Smooth muscle cell (in vitro differentiated cells): ENCODE measurements around the gene AQP1. TPM values are rescaled to one million over a fixed set of nuclear protein-coding genes. Genes with fewer than 3 reads are reported as not detected.

Source experiments
- DNase-seq: peaks from one replicate; lab custom pipeline; 2025; ENCODE audit not compliant: unreplicated experiment; lab: John Stamatoyannopoulos, UW
- H2AFZ ChIP-seq: fragments of 200-600 bp; sonication (generic); 2 replicates; pipeline ENCODE4 v1.6.0; 2016; ENCODE audit warnings: antibody characterized with exemption, low read depth, mild to moderate bottlenecking
- H3F3A ChIP-seq: fragments of 200-600 bp; sonication (generic); 2 replicates; pipeline ENCODE4 v1.6.0; 2017; ENCODE audit warnings: antibody characterized with exemption, low read depth
- H3K27ac ChIP-seq: fragments of 200-600 bp; sonication (generic); 2 replicates; pipeline ENCODE4 v1.5.1; 2016; ENCODE audit warnings: low read depth, mild to moderate bottlenecking
- H3K27me3 ChIP-seq: fragments of 200-600 bp; sonication (generic); 2 replicates; pipeline ENCODE4 v1.6.1; 2016; ENCODE audit warnings: low read depth, mild to moderate bottlenecking
- H3K36me3 ChIP-seq: fragments of 200-600 bp; sonication (generic); 2 replicates; pipeline ENCODE4 v1.5.1; 2016; ENCODE audit warnings: low read depth
- H3K4me1 ChIP-seq: fragments of 200-600 bp; sonication (generic); 2 replicates; pipeline ENCODE4 v1.5.1; 2016; ENCODE audit warnings: low read depth
- H3K4me2 ChIP-seq: fragments of 200-600 bp; sonication (generic); 2 replicates; pipeline ENCODE4 v1.6.0; 2016; ENCODE audit warnings: mild to moderate bottlenecking
- H3K4me3 ChIP-seq: fragments of 200-600 bp; sonication (generic); 2 replicates; pipeline ENCODE4 v1.5.1; 2016; ENCODE audit warnings: mild to moderate bottlenecking
- H3K79me2 ChIP-seq: fragments of 200-600 bp; sonication (generic); 2 replicates; pipeline ENCODE4 v1.6.0; 2016; ENCODE audit warnings: low read depth, mild to moderate bottlenecking
- H3K9ac ChIP-seq: fragments of 200-600 bp; sonication (generic); 2 replicates; pipeline ENCODE4 v1.6.0; 2016; ENCODE audit warnings: low read depth
- H3K9me3 ChIP-seq: fragments of 200-600 bp; sonication (generic); replicated peaks from 2 replicates; pipeline ENCODE4 v1.5.1; 2016; ENCODE audit warnings: low read depth
- H4K20me1 ChIP-seq: fragments of 200-600 bp; sonication (generic); 2 replicates; pipeline ENCODE4 v1.6.0; 2016; ENCODE audit warnings: low read depth
- WGBS: methylation state at CpG from one replicate; pipeline ENCODE4 v1.1.7; 2016; ENCODE audit warnings: low lambda C conversion rate; 5-methylcytosine and 5-hydroxymethylcytosine counted together
- polyA plus RNA-seq: library from polyadenylated mRNA; unstranded; fragments of >200 nt; fragmentation: Nextera tagmentation; extraction: Ambion mirVana; gene quantifications from 2 replicates; pipeline ENCODE4 v1.2.1, GENCODE V29; 2016
- total RNA-seq: library from RNA; depleted of rRNA; stranded (reverse); fragments of >200 nt; gene quantifications from 2 replicates; pipeline ENCODE4 v1.2.3, GENCODE V29; 2014
- TF ChIP-seq, protein P1 (sequence below): fragments of 200-600 bp; sonication (generic); IDR thresholded peaks from 2 replicates; pipeline ENCODE4 v1.5.1; 2017; ENCODE audit warnings: borderline replicate concordance, mild to moderate bottlenecking, antibody characterized with exemption; ENCODE audit not compliant: insufficient read depth, poor library complexity, severe bottlenecking

The AQP1 gene
- total and polyA plus RNA-seq, 2 experiments from 2014 or later = 2,330 to 2,747 TPM

- H3K79me2 ChIP-seq = no peaks in the 10 kb centered on the region
- H3K9ac ChIP-seq = no peak overlapping the region
- H3K27me3 ChIP-seq = peaks cover 21% of the 10 kb centered on the region
- H3K4me3 ChIP-seq = no peak overlapping the region
- H3K4me1 ChIP-seq = no peaks in the 10 kb centered on the region
- H3F3A ChIP-seq = no peaks in the 10 kb centered on the region
- H2AFZ ChIP-seq = no peak overlapping the region
- TF ChIP-seq, protein P1, sequence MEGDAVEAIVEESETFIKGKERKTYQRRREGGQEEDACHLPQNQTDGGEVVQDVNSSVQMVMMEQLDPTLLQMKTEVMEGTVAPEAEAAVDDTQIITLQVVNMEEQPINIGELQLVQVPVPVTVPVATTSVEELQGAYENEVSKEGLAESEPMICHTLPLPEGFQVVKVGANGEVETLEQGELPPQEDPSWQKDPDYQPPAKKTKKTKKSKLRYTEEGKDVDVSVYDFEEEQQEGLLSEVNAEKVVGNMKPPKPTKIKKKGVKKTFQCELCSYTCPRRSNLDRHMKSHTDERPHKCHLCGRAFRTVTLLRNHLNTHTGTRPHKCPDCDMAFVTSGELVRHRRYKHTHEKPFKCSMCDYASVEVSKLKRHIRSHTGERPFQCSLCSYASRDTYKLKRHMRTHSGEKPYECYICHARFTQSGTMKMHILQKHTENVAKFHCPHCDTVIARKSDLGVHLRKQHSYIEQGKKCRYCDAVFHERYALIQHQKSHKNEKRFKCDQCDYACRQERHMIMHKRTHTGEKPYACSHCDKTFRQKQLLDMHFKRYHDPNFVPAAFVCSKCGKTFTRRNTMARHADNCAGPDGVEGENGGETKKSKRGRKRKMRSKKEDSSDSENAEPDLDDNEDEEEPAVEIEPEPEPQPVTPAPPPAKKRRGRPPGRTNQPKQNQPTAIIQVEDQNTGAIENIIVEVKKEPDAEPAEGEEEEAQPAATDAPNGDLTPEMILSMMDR = no peak
- no peaks in the 10 kb centered on the region for H3K9me3 ChIP-seq
- H3K27ac ChIP-seq = no peak overlapping the region
- no peaks in the 10 kb centered on the region for H3K36me3 ChIP-seq
- no peak overlapping the region for H3K4me2 ChIP-seq
- H4K20me1 ChIP-seq = no peaks in the 10 kb centered on the region
- 54% methylated on average over 6 of the region's 6 CpGs for WGBS
- DNase-seq = no peak
Observed at GRCh38 chr7:30970594-30971094, 59.0 kb downstream of the AQP1 start.

- H3K27ac ChIP-seq = no peak overlapping the region
- H3K27me3 ChIP-seq = peaks cover 21% of the 10 kb centered on the region
- no peaks in the 10 kb centered on the region for H4K20me1 ChIP-seq
- TF ChIP-seq, protein P1 = no peak
- H3K9ac ChIP-seq = no peak overlapping the region
- WGBS = 75% methylated on average over 3 of the region's 3 CpGs
- H2AFZ ChIP-seq = no peak overlapping the region
- no peaks in the 10 kb centered on the region for H3K36me3 ChIP-seq
- H3K4me3 ChIP-seq = no peak overlapping the region
- no peaks in the 10 kb centered on the region for H3F3A ChIP-seq
- no peaks in the 10 kb centered on the region for H3K4me1 ChIP-seq
- H3K79me2 ChIP-seq = no peaks in the 10 kb centered on the region
- DNase-seq = no peak
- H3K4me2 ChIP-seq = no peak overlapping the region
- no peaks in the 10 kb centered on the region for H3K9me3 ChIP-seq
Observed at GRCh38 chr7:30971440-30971839, 59.8 kb downstream of the AQP1 start.

GRCh38 chr7:30971840-30972563, 60.3 kb downstream of the AQP1 start:
- Histone ChIP-seq H3K9ac (no peak overlapping the region), H3K4me3 (no peak overlapping the region), H3K79me2 (no peaks in the 10 kb centered on the region), H3K36me3 (no peaks in the 10 kb centered on the region), H3K9me3 (no peaks in the 10 kb centered on the region), H3K27ac (no peak overlapping the region), H4K20me1 (no peaks in the 10 kb centered on the region), H2AFZ (no peak overlapping the region), H3K4me2 (no peak overlapping the region), H3F3A (no peaks in the 10 kb centered on the region), H3K4me1 (no peaks in the 10 kb centered on the region), H3K27me3 (peaks cover 17% of the 10 kb centered on the region)
- WGBS = 79% methylated on average over 15 of the region's 15 CpGs
- DNase-seq = no peak
- TF ChIP-seq, protein P1 = no peak

DNA sequence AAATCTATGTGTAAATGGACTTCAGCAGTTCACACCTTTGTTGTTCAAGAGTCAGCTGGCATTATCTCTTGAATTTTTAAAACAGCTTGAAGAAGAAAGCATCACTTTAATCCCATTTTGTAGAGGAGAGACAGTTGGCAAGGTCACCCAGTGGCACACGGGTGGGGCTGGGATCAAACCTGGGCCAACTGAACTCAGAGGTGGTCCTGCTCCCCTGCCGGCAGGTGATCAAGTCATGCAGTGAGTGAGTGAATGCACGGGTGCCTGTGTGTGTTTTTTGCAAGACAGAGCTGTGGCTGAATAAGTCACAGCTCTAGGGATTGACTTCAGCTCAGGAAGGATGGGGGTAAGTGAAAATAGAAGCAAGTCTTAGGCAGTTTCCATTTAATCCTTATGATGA, 61.6 kb downstream of the AQP1 start:
- no peaks in the 10 kb centered on the region for H3K9me3 ChIP-seq
- no peaks in the 10 kb centered on the region for H3K36me3 ChIP-seq
- no peak for DNase-seq
- H3K4me1 ChIP-seq = no peaks in the 10 kb centered on the region
- TF ChIP-seq, protein P1 = no peak
- H3F3A ChIP-seq = no peaks in the 10 kb centered on the region
- H2AFZ ChIP-seq = no peak overlapping the region
- WGBS = 71% methylated on average over 3 of the region's 3 CpGs
- H3K9ac ChIP-seq = no peak overlapping the region
- no peak overlapping the region for H3K27ac ChIP-seq
- no peak overlapping the region for H3K4me2 ChIP-seq
- no peaks in the 10 kb centered on the region for H4K20me1 ChIP-seq
- H3K79me2 ChIP-seq = no peaks in the 10 kb centered on the region
- no peak overlapping the region for H3K4me3 ChIP-seq
- peaks cover 25% of the 10 kb centered on the region for H3K27me3 ChIP-seq
